GM06990 (cell line): ENCODE data around the gene ZNF350.
"Not testable (repeated sequence)": the region's sequence is repeated elsewhere in the genome, so short reads cannot be mapped to it uniquely, and the experiment has no call there.

ENCODE experiments used
- DNase-seq: peaks from one replicate; pipeline ENCODE4 v3.0.0-alpha.2; 2011; ENCODE audit not compliant: insufficient read length; ENCODE audit errors: extremely low read depth
- H3K27me3 ChIP-seq: replicated peaks from 2 replicates; pipeline ENCODE4 v1.6.0; 2011; ENCODE audit warnings: low read length; ENCODE audit not compliant: control insufficient read depth, insufficient read depth
- H3K36me3 ChIP-seq: 2 replicates; pipeline ENCODE4 v1.5.1; 2011; ENCODE audit warnings: low read length; ENCODE audit not compliant: control insufficient read depth, insufficient read depth
- H3K4me3 ChIP-seq: replicated peaks from 2 replicates; pipeline ENCODE4 v1.5.1; 2011; ENCODE audit warnings: low read depth, mild to moderate bottlenecking, control low read depth, low read length
- TF ChIP-seq, protein P1 (sequence below): IDR thresholded peaks from 2 replicates; pipeline ENCODE4 v1.5.1; 2011; ENCODE audit warnings: low read length, control low read depth, mild to moderate bottlenecking, inconsistent platforms; ENCODE audit not compliant: insufficient read depth, poor library complexity, severe bottlenecking

ZNF350 gene

GRCh38 chr19:51977346-51977745 is 9.3 kb downstream of the ZNF350 start:
- DNase-seq, result no peak
- no peaks in the 10 kb centered on the region for H3K27me3 ChIP-seq
- H3K36me3 ChIP-seq, result peaks cover 3% of the 10 kb centered on the region; the same call in 1 of the 2 replicates
- no peak overlapping the region for H3K4me3 ChIP-seq
- TF ChIP-seq, protein P1, sequence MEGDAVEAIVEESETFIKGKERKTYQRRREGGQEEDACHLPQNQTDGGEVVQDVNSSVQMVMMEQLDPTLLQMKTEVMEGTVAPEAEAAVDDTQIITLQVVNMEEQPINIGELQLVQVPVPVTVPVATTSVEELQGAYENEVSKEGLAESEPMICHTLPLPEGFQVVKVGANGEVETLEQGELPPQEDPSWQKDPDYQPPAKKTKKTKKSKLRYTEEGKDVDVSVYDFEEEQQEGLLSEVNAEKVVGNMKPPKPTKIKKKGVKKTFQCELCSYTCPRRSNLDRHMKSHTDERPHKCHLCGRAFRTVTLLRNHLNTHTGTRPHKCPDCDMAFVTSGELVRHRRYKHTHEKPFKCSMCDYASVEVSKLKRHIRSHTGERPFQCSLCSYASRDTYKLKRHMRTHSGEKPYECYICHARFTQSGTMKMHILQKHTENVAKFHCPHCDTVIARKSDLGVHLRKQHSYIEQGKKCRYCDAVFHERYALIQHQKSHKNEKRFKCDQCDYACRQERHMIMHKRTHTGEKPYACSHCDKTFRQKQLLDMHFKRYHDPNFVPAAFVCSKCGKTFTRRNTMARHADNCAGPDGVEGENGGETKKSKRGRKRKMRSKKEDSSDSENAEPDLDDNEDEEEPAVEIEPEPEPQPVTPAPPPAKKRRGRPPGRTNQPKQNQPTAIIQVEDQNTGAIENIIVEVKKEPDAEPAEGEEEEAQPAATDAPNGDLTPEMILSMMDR, result no peak

GRCh38 chr19:51976852-51977251 is 9.8 kb downstream of the ZNF350 start:
- DNase-seq, result no peak
- no peak overlapping the region for H3K4me3 ChIP-seq
- no peaks in the 10 kb centered on the region for H3K27me3 ChIP-seq
- H3K36me3 ChIP-seq, result peaks cover 3% of the 10 kb centered on the region; the same call in 1 of the 2 replicates
- TF ChIP-seq, protein P1, result no peak

DNA sequence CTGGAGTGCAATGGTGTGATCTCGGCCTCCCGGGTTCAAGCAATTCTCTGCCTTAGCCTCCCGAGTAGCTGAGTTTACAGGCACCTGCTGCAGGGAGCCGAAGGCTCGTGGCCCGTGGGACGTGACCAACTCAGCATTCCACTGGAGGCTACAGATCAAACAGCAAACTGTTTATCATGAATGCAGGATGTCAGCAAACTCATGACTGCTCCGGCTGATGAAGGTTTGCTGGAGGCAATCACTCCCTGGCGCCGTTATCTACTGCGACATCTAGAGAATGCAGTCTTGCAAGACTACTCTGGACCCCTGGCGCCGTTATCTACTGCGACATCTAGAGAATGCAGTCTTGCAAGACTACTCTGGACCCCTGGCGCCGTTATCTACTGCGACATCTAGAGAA is 10.9 kb downstream of the ZNF350 start:
- not testable (repeated sequence) for H3K27me3 ChIP-seq, H3K36me3 ChIP-seq, DNase-seq, H3K4me3 ChIP-seq

DNA sequence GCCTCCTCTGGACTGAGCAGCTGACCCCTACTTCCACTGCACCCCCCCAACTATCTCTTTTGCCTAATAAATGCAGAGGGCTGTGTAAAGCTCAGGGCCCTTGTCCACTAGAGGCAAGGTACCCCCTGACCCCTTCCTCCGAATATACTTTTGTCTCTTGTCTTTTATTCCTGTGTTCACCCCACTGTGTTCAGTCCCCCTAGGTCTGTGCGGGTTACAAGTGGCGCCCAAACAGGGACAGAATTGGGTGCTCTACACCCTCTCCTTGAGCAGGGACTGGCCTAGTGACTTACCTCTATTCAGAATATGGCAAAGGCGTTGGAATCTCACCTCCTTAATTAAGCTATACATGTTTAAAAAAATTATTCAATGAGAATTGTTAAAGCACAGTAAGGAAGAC is 15.0 kb downstream of the ZNF350 start:
- TF ChIP-seq, protein P1, result no peak
- no peak for DNase-seq
- no peaks in the 10 kb centered on the region for H3K27me3 ChIP-seq
- peaks cover 13% of the 10 kb centered on the region for H3K36me3 ChIP-seq
- no peak overlapping the region for H3K4me3 ChIP-seq

GRCh38 chr19:51970718-51971117 is 15.9 kb downstream of the ZNF350 start:
- no peak overlapping the region for H3K4me3 ChIP-seq

GRCh38 chr19:51965583-51965982 is 21.1 kb downstream of the ZNF350 start:
- DNase-seq, result no peak
- H3K27me3 ChIP-seq, result no peaks in the 10 kb centered on the region
- peaks cover 17% of the 10 kb centered on the region for H3K36me3 ChIP-seq
- TF ChIP-seq, protein P1, result no peak
- no peak overlapping the region for H3K4me3 ChIP-seq

More at GRCh38 chr19:51970718-51971117, 15.9 kb downstream of the ZNF350 start:
- no peak for DNase-seq
- Histone ChIP-seq H3K36me3 (peaks cover 15% of the 10 kb centered on the region), H3K27me3 (no peaks in the 10 kb centered on the region)
- TF ChIP-seq, protein P1, result no peak

- not testable (repeated sequence) for DNase-seq, H3K27me3 ChIP-seq, H3K36me3 ChIP-seq, H3K4me3 ChIP-seq
These were observed 25.9 kb downstream of the ZNF350 start for GRCh38 chr19:51960621-51961233.
